Activated CD4-positive, alpha-beta T cell treated with anti-CD3 and anti-CD28 coated beads for 1 hour (primary cell): ENCODE data around the gene CAPN8.

Experiments
- DNase-seq: peaks from one replicate; pipeline ENCODE4 v3.0.0-alpha.2; 2020

Gene CAPN8

GRCh38 chr1:223616586-223616985 is 48.9 kb downstream of the CAPN8 start:
- DNase-seq = no peak

- no peak for DNase-seq
Measured at GRCh38 chr1:223611936-223612335, 53.6 kb downstream of the CAPN8 start.

- no peak for DNase-seq
Measured at GRCh38 chr1:223609977-223610376, 55.5 kb downstream of the CAPN8 start.

GRCh38 chr1:223609066-223609465 is 56.4 kb downstream of the CAPN8 start:
- DNase-seq = no peak

DNA sequence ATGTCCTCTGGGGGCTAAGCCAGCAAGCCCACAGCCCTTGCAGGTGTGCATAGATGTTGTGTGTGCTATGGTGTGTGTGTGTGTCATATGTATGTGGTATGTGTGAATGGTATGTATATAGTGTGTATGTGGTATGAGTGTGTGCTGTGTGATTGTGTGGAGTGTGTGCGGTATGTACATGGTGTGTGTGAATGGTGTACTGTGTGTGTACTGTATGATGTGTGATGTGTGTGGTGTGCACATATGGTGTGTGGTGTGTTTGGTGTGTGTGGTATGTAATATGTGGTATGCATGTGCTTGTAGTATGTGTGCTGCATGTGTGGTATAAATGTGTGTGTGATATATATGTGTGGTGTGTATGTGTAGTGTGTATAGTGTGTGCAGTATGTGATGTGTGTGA is 107.0 kb downstream of the CAPN8 start:
- DNase-seq = no peak

- no peak for DNase-seq
Measured at GRCh38 chr1:223557130-223557475, 108.4 kb downstream of the CAPN8 start.

GRCh38 chr1:223556414-223557129 is 108.9 kb downstream of the CAPN8 start:
- no peak for DNase-seq

DNA sequence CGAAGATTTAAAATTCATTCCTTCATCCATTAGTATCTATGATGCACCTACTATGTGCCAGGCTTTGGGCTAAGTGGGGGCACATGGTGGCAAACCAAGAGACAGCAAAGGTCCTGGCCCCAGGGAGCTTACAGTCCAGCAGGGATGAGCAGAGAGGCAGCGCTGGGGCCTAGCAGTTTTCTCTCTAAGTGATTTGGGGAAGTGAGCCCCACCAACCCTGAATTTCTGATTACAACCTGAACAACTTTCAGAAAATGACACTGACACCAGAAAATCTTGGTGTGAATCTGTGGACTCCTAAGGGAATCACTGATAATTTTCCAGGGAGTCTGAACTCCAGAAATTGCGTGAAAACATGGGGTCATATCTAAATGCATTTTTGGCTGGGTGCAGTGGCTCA is 111.5 kb downstream of the CAPN8 start:
- DNase-seq = no peak

DNA sequence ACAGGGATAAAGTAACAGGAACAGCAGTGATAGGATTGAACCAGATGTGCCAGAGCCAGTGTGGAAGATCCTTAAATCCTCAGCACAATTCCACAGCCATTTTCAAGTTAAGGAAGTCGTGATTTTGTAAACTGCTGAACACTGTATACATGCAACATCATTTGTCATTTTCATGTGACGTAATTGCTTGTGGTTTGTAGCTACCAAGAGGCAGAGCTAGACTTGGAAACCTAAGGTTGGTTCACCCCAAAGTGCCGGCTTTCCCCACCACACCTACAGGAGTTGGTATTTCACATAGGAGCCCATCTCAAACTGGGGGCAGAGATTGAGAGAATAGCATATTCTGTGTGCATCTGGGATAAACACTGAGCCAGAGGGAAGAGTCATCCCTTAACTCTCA is 113.9 kb downstream of the CAPN8 start:
- no peak for DNase-seq

DNA sequence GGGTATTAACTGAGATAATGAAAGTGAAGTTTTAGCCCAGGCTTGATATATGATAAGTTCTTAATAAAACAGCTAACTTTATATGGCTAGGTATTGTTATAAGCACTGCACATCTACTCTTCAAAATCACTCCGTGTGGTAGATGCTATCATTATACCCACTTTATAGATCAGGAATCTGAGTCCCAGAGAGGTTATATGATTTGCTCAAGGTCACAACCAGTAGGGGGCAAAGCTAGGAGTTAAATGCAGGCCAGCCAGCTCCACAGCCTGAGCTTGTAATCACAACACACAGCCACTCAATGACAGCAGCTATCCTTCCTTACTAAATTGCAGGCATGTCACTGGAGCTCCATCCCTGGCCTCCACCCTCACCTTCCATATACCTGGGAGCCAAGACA is 115.8 kb downstream of the CAPN8 start:
- DNase-seq = no peak

GRCh38 chr1:223547316-223548114 is 118.0 kb downstream of the CAPN8 start:
- no peak for DNase-seq

GRCh38 chr1:223545343-223545742 is 120.2 kb downstream of the CAPN8 start:
- no peak for DNase-seq

DNA sequence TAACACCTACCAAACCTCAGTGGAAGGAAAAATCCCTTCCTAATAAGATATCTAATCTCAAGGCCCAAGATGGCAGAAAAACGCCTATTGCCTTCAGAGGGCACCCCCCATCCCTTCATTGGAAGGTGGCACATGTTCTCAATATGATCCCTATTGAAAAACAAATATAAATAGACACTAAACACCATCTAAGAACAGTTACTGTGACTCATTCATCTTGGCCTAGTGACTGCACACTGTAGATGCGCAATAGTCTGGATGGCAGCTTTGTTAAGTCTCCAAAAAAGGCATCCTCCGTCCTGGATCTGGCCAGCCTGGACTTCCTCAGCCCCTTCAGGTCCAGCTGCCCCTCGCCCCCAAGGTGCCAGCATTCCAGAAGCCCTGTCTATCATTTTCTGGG is 121.9 kb downstream of the CAPN8 start:
- no peak for DNase-seq

GRCh38 chr1:223542831-223543230 is 122.7 kb downstream of the CAPN8 start:
- no peak for DNase-seq

GRCh38 chr1:223540485-223541106 is 124.9 kb downstream of the CAPN8 start:
- no peak for DNase-seq

- DNase-seq = no peak
Measured at GRCh38 chr1:223539750-223540149, 125.8 kb downstream of the CAPN8 start.

DNA sequence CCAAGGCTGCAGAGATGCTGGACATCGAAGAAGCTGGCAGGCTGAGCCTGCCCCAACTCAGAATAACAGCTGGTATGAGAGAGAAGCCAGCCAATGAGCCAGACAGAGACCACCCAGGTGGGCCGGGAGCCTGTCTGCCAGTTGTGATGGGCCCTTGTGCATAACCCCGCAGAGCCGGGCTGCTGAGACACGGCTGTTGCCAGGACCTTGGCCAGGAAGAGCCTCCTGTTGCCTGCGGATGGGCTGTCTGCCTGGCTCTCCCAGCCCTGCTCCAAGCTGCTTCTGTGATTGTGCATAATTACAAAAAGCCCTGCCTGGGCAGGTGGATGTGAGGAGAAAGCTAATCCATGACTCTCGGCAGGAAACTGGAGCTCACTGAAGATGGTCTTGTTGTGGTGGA is 126.5 kb downstream of the CAPN8 start:
- DNase-seq = no peak

- no peak for DNase-seq
Measured at GRCh38 chr1:223535319-223535718, 130.2 kb downstream of the CAPN8 start.

- DNase-seq = no peak
Measured at GRCh38 chr1:223534677-223535076, 130.8 kb downstream of the CAPN8 start.

GRCh38 chr1:223533708-223534107 is 131.8 kb downstream of the CAPN8 start:
- no peak for DNase-seq

- DNase-seq = no peak
Measured at GRCh38 chr1:223531742-223532341, 133.7 kb downstream of the CAPN8 start.

GRCh38 chr1:223525957-223526356 is 139.5 kb downstream of the CAPN8 start:
- no peak for DNase-seq

GRCh38 chr1:223525546-223525945 is 140.0 kb downstream of the CAPN8 start:
- DNase-seq = no peak
